DND-41 (cell line): ENCODE measurements around the gene PACS2.

Source experiments
- ATAC-seq: fragments of 200-7000 bp; cut with Tn5 transposase; 3 replicates; pipeline ENCODE4 v1.9.1; 2021; ENCODE audit warnings: low read depth; ENCODE audit not compliant: insufficient read depth
- DNase-seq: peaks from one replicate; pipeline ENCODE4 v3.0.0-alpha.2; 2020
- H2AFZ ChIP-seq: 2 replicates; pipeline ENCODE4 v1.6.0; 2012; ENCODE audit warnings: low read depth, low read length
- H3K27ac ChIP-seq: 2 replicates; pipeline ENCODE4 v1.5.1; 2012; ENCODE audit warnings: low read length, inconsistent platforms
- H3K27me3 ChIP-seq: fragments of 200-600 bp; sonication (generic); 2 replicates; pipeline ENCODE4 v1.6.0; 2012; ENCODE audit warnings: low read length, mild to moderate bottlenecking, inconsistent platforms; ENCODE audit not compliant: insufficient read depth, poor library complexity
- H3K36me3 ChIP-seq: 2 replicates; pipeline ENCODE4 v1.5.1; 2012; ENCODE audit warnings: low read length, inconsistent platforms; ENCODE audit not compliant: insufficient read depth
- H3K4me1 ChIP-seq: 2 replicates; pipeline ENCODE4 v1.5.1; 2012; ENCODE audit warnings: mild to moderate bottlenecking, low read length; ENCODE audit not compliant: insufficient read depth
- H3K4me2 ChIP-seq: 2 replicates; pipeline ENCODE4 v1.6.0; 2012; ENCODE audit warnings: mild to moderate bottlenecking, moderate library complexity, low read length, inconsistent platforms; ENCODE audit not compliant: insufficient read depth
- H3K4me3 ChIP-seq, 2 experiments: fragments of 200-600 bp in 1 of 2; shearing (Covaris generic) in 1 of 2; 2 replicates each; pipeline ENCODE4 v1.5.1; 2012 to 2016; ENCODE audit warnings: inconsistent platforms in 2 of 2, low read length in 2 of 2, mild to moderate bottlenecking in 2 of 2, low read depth in 1 of 2, moderate library complexity in 1 of 2
- H3K79me2 ChIP-seq: 2 replicates; pipeline ENCODE4 v1.6.0; 2012; ENCODE audit warnings: low read length, inconsistent platforms; ENCODE audit not compliant: insufficient read depth
- H3K9ac ChIP-seq: 2 replicates; pipeline ENCODE4 v1.6.0; 2012; ENCODE audit warnings: low read depth, mild to moderate bottlenecking, inconsistent platforms, low read length, moderate library complexity
- H3K9me3 ChIP-seq: 2 replicates; pipeline ENCODE4 v1.5.1; 2012; ENCODE audit warnings: low read length, moderate library complexity, mild to moderate bottlenecking, inconsistent platforms; ENCODE audit not compliant: insufficient read depth, severe bottlenecking
- H4K20me1 ChIP-seq: 2 replicates; pipeline ENCODE4 v1.6.0; 2012; ENCODE audit warnings: low read length; ENCODE audit not compliant: insufficient read depth
- CTCF ChIP-seq: IDR thresholded peaks from 2 replicates; pipeline ENCODE4 v1.5.1; 2012; ENCODE audit warnings: borderline replicate concordance, low read length, moderate library complexity, mild to moderate bottlenecking; ENCODE audit not compliant: poor library complexity, severe bottlenecking; ENCODE audit errors: extremely low read depth
- EZH2 ChIP-seq: IDR thresholded peaks from 3 replicates; pipeline ENCODE4 v1.6.1; 2012; ENCODE audit warnings: borderline replicate concordance, low read depth, mild to moderate bottlenecking, moderate library complexity, low read length, inconsistent platforms; ENCODE audit not compliant: severe bottlenecking

Gene PACS2

DNA sequence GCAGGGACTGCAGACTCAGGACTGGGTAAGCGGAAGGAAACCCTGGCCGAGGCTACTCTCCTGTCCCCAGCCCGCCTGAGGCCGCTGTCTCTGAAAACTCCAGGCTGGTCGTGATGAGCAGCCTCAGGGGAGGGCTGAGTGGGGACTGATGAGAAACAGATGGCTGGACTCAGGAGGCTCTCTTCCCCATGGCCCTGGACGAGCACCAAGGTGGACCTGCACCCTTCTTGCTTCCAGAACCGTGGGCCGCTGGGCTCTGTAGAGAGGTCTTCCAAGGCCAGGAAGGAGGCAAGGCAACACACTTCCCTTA lies 84.9 kb downstream of the PACS2 start:
- H3K9ac ChIP-seq = peak overlapping the region; percentile 98
- DNase-seq = no peak
- ATAC-seq = no peak
- H4K20me1 ChIP-seq = peaks cover 12% of the 10 kb centered on the region
- H3K27ac ChIP-seq = peak overlapping the region; percentile 97
- peaks cover 30% of the 10 kb centered on the region for H3K4me1 ChIP-seq
- H2AFZ ChIP-seq = no peak overlapping the region
- H3K4me2 ChIP-seq = peak overlapping the region; percentile 94
- peaks cover 27% of the 10 kb centered on the region for H3K36me3 ChIP-seq
- H3K27me3 ChIP-seq = no peaks in the 10 kb centered on the region
- H3K9me3 ChIP-seq = no peaks in the 10 kb centered on the region
- peak overlapping the region; percentile 92 to 95; a peak in 3 of 4 replicates for H3K4me3 ChIP-seq
- H3K79me2 ChIP-seq = peaks cover 22% of the 10 kb centered on the region
- no peak for TF ChIP-seq EZH2
- TF ChIP-seq CTCF = no peak

GRCh38 chr14:105400016-105400415 lies 85.5 kb downstream of the PACS2 start:
- Histone ChIP-seq H3K9ac (peak overlapping the region; percentile 98), H2AFZ (no peak overlapping the region), H4K20me1 (peaks cover 12% of the 10 kb centered on the region), H3K27me3 (no peaks in the 10 kb centered on the region), H3K36me3 (peaks cover 27% of the 10 kb centered on the region), H3K27ac (peak overlapping the region; percentile 97; the same call in 1 of the 2 replicates), H3K4me2 (peak overlapping the region; percentile 94), H3K4me3 (peak overlapping the region in 1 of 2 experiments; percentile 92; a peak in 3 of 4 replicates), H3K79me2 (peaks cover 22% of the 10 kb centered on the region), H3K9me3 (no peaks in the 10 kb centered on the region), H3K4me1 (peaks cover 30% of the 10 kb centered on the region)
- TF ChIP-seq CTCF (no peak), EZH2 (no peak)
- DNase-seq (no peak), ATAC-seq (no peak)

- H3K4me1 ChIP-seq = peaks cover 30% of the 10 kb centered on the region
- peaks cover 22% of the 10 kb centered on the region for H3K79me2 ChIP-seq
- H3K9me3 ChIP-seq = no peaks in the 10 kb centered on the region
- no peak overlapping the region for H3K9ac ChIP-seq
- ATAC-seq (no peak), DNase-seq (no peak)
- H3K4me3 ChIP-seq = no peak overlapping the region
- H3K27ac ChIP-seq = no peak overlapping the region
- TF ChIP-seq EZH2 (no peak), CTCF (no peak)
- H3K27me3 ChIP-seq = no peaks in the 10 kb centered on the region
- H2AFZ ChIP-seq = no peak overlapping the region
- peaks cover 27% of the 10 kb centered on the region for H3K36me3 ChIP-seq
- H3K4me2 ChIP-seq = no peak overlapping the region
- peaks cover 12% of the 10 kb centered on the region for H4K20me1 ChIP-seq
These were observed 87.2 kb downstream of the PACS2 start for GRCh38 chr14:105401699-105402098.

- no peak overlapping the region for H2AFZ ChIP-seq
- no peaks in the 10 kb centered on the region; the same call in 1 of the 2 replicates for H3K4me1 ChIP-seq
- no peaks in the 10 kb centered on the region for H4K20me1 ChIP-seq
- TF ChIP-seq CTCF = no peak
- TF ChIP-seq EZH2 = no peak
- no peak overlapping the region for H3K9ac ChIP-seq
- H3K4me3 ChIP-seq = no peak overlapping the region
- H3K4me2 ChIP-seq = no peak overlapping the region
- no peaks in the 10 kb centered on the region for H3K27me3 ChIP-seq
- no peak for DNase-seq
- H3K27ac ChIP-seq = no peak overlapping the region
- no peaks in the 10 kb centered on the region for H3K79me2 ChIP-seq
- no peak for ATAC-seq
- no peaks in the 10 kb centered on the region for H3K36me3 ChIP-seq
- no peaks in the 10 kb centered on the region for H3K9me3 ChIP-seq
These were observed 94.0 kb downstream of the PACS2 start for GRCh38 chr14:105408592-105408991.
